Endothelial cell of umbilical vein (primary cell): ENCODE data around the gene FAM98B. TPM values are rescaled to one million over a fixed set of nuclear protein-coding genes. Genes with fewer than 3 reads are reported as not detected.

Experiments used
- BruUV-seq: library from RNA; stranded (reverse); fragments of 400-500 nt; replicated peaks from 2 replicates; lab custom pipeline; 2021; lab: Mats Ljungman, UMichigan
- CTCF ChIA-PET: fragments of 300-600, 350-600 bp; sonication (Branson Sonifier 250); formaldehyde crosslinking; loops from one replicate; lab custom pipeline; 2021; ENCODE audit warnings: antibody characterized with exemption, inconsistent platforms; lab: Charles Lee
- POLR2A ChIA-PET: fragments of 300-600, 350-600 bp; sonication (Branson Sonifier 250); formaldehyde crosslinking; loops from one replicate; lab custom pipeline; 2021; ENCODE audit warnings: antibody characterized with exemption, inconsistent platforms; lab: Charles Lee
- DNase-seq: peaks from one replicate; pipeline ENCODE4 v3.0.0-alpha.2; 2011; ENCODE audit warnings: low read depth, low spot score
- FAIRE-seq: peaks from 2 replicates; lab custom pipeline; 2011; peaks lifted over from hg19 to GRCh38; lab: Jason Lieb, UNC
- H2AFZ ChIP-seq: 2 replicates; pipeline ENCODE4 v1.6.0; 2012; ENCODE audit warnings: low read depth, low read length, control low read depth, inconsistent platforms
- H3K27ac ChIP-seq: 2 replicates; pipeline ENCODE4 v1.5.1; 2011; ENCODE audit warnings: low read depth, mild to moderate bottlenecking, control low read depth, low read length, moderate library complexity; ENCODE audit not compliant: insufficient read depth
- H3K27me3 ChIP-seq, 2 experiments: 2 replicates each; pipeline versions ENCODE4 v1.6.0 to v1.6.1; 2011; ENCODE audit warnings: low read length in 2 of 2, mixed read lengths in 1 of 2; ENCODE audit not compliant: control insufficient read depth in 2 of 2, insufficient read depth in 2 of 2
- H3K36me3 ChIP-seq, 2 experiments: 2 replicates in 1 of 2; 3 replicates in 1 of 2; pipeline ENCODE4 v1.5.1; 2011; ENCODE audit warnings: low read length in 2 of 2, mild to moderate bottlenecking in 1 of 2, moderate library complexity in 1 of 2; ENCODE audit not compliant: control insufficient read depth in 2 of 2, insufficient read depth in 2 of 2; ENCODE audit errors: extremely low read depth in 1 of 2
- H3K4me1 ChIP-seq: 3 replicates; pipeline ENCODE4 v1.5.1; 2011; ENCODE audit warnings: mild to moderate bottlenecking, low read length; ENCODE audit not compliant: control insufficient read depth, insufficient read depth; ENCODE audit errors: extremely low read depth
- H3K4me2 ChIP-seq: 2 replicates; pipeline ENCODE4 v1.6.1; 2011; ENCODE audit warnings: low read length, control low read depth, mixed read lengths; ENCODE audit not compliant: insufficient read depth
- H3K4me3 ChIP-seq, 3 experiments: fragments of 200-600 bp in 1 of 3; sonication (generic), shearing (Covaris generic) in 1 of 3; replicated peaks in 1 of 3; 2 replicates each; pipeline ENCODE4 v1.5.1; 2011 to 2016; ENCODE audit warnings: control low read depth in 3 of 3, low read length in 3 of 3, mild to moderate bottlenecking in 2 of 3, inconsistent platforms in 1 of 3, low read depth in 1 of 3, moderate library complexity in 1 of 3; ENCODE audit not compliant: insufficient read depth in 1 of 3
- H3K79me2 ChIP-seq: 2 replicates; pipeline ENCODE4 v1.6.0; 2012; ENCODE audit warnings: low read length, inconsistent platforms; ENCODE audit not compliant: control insufficient read depth, insufficient read depth
- H3K9ac ChIP-seq: replicated peaks from 2 replicates; pipeline ENCODE3; 2011; ENCODE audit warnings: low read length, control low read depth; ENCODE audit not compliant: insufficient read depth; ENCODE audit errors: extremely low read depth
- H3K9me1 ChIP-seq: replicated peaks from 3 replicates; pipeline ENCODE4 v1.6.0; 2011; ENCODE audit warnings: mild to moderate bottlenecking, low read length; ENCODE audit not compliant: control insufficient read depth, insufficient read depth; ENCODE audit errors: extremely low read depth
- H3K9me3 ChIP-seq: replicated peaks from 2 replicates; pipeline ENCODE4 v1.5.1; 2012; ENCODE audit warnings: low read length, inconsistent platforms; ENCODE audit not compliant: control insufficient read depth, insufficient read depth
- H4K20me1 ChIP-seq: replicated peaks from 2 replicates; pipeline ENCODE3; 2011; ENCODE audit warnings: mild to moderate bottlenecking, low read length; ENCODE audit not compliant: control insufficient read depth, insufficient read depth; ENCODE audit errors: extremely low read depth
- EZH2 ChIP-seq: IDR thresholded peaks from 2 replicates; pipeline ENCODE4 v1.6.1; 2012; ENCODE audit warnings: borderline replicate concordance, low read depth, mild to moderate bottlenecking, moderate library complexity, low read length, inconsistent platforms; ENCODE audit not compliant: severe bottlenecking
- FOS ChIP-seq: IDR thresholded peaks from 2 replicates; pipeline ENCODE4 v1.6.1; 2011; ENCODE audit warnings: mild to moderate bottlenecking, low read length, moderate library complexity, borderline replicate concordance; ENCODE audit not compliant: insufficient read depth
- GATA2 ChIP-seq: IDR thresholded peaks from 2 replicates; pipeline ENCODE4 v1.7.0; 2011; ENCODE audit warnings: low read depth, mild to moderate bottlenecking, moderate library complexity, mixed read lengths, low read length; ENCODE audit not compliant: insufficient read length, insufficient read depth
- JUN ChIP-seq: IDR thresholded peaks from 2 replicates; pipeline ENCODE4 v1.6.1; 2011; ENCODE audit warnings: borderline replicate concordance, low read depth; ENCODE audit not compliant: insufficient read length, insufficient read depth
- MYC ChIP-seq: IDR thresholded peaks from one replicate; pipeline ENCODE4 v1.6.1; 2011; ENCODE audit warnings: mild to moderate bottlenecking, low read depth, low read length
- POLR2A ChIP-seq: IDR thresholded peaks from 2 replicates; pipeline ENCODE4 v1.6.1; 2012; ENCODE audit warnings: low read depth, mild to moderate bottlenecking, control low read depth, low read length
- POLR2AphosphoS5 ChIP-seq: IDR thresholded peaks from 2 replicates; pipeline ENCODE4 v1.6.1; 2012; ENCODE audit warnings: low read depth, mild to moderate bottlenecking, control low read depth, low read length, moderate library complexity; ENCODE audit not compliant: insufficient read depth
- dilution Hi-C: fragments of 300-500 bp; cut with MboI; formaldehyde crosslinking; loops from one replicate; pipeline ENCODE4 v1.15.0; 2019; ENCODE audit warnings: low sequenced_read_pairs; ENCODE audit not compliant: extremely low pct_ligation_motif_present
- intact Hi-C: fragments of 100-400 bp; cut with micrococcal nuclease; formaldehyde crosslinking; loops from one replicate; pipeline ENCODE4 v1.10.0; 2022
- polyA plus RNA-seq, 4 experiments: library from polyadenylated mRNA; depleted of rRNA in 3 of 4; stranded (reverse) in 3 of 4; unstranded in 1 of 4; fragments of >200 nt; gene quantifications; 2 replicates each; pipeline versions ENCODE4 v1.2.1 to v1.2.3, GENCODE V29; 2011 to 2012; ENCODE audit warnings: missing spikeins in 1 of 4
- total RNA-seq: library from RNA; stranded (reverse); gene quantifications from 2 replicates; pipeline ENCODE4 v1.2.3, GENCODE V29; 2021
- TF ChIP-seq, protein P1 (sequence below): IDR thresholded peaks from 2 replicates; pipeline ENCODE4 v1.6.1; 2011; ENCODE audit not compliant: insufficient read depth, insufficient read length
- TF ChIP-seq, protein P2 (sequence below), 2 donors: IDR thresholded peaks; 1 replicate in 1 of 2; 2 replicates in 1 of 2; pipeline ENCODE4 v1.5.1; 2011; ENCODE audit warnings: low read length in 2 of 2, mild to moderate bottlenecking in 2 of 2, moderate library complexity in 2 of 2, control low read depth in 1 of 2, inconsistent platforms in 1 of 2, low read depth in 1 of 2; ENCODE audit not compliant: insufficient read depth in 1 of 2; ENCODE audit errors: extremely low read depth in 1 of 2

FAM98B gene
- total and polyA plus RNA-seq, 2 donors (not counting 3 experiments of a cell fraction or from before 2014, with no cell fraction given) = 4.2 to 22.3 TPM

DNA sequence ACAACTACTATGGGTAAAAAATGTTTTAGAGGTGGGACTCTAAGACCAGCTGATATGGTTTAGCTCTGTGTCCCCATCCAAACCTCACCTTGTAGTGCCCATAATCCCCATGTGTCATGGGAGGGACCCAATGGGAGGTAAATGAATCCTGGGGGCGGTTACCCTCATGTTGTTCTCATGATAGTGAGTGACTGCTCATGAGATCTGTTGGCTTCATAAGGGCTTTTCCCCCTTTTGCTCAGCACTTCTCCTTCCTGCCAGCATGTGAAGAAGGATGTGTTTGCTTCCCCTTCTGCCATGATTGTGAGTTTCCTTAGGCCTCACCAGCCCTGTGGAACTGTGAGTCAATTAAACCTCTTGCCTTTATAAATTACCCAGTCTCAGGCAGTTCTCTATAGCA lies 45.7 kb downstream of the FAM98B start:
- intact Hi-C loops (no loop called here), dilution Hi-C loops (no loop called here)
- Histone ChIP-seq H3K4me2 (no peak overlapping the region), H3K27ac (no peak overlapping the region), H3K9me3 (no peaks in the 10 kb centered on the region), H3K4me3 (no peak overlapping the region), H3K9ac (no peak overlapping the region), H3K79me2 (no peaks in the 10 kb centered on the region), H3K9me1 (no peaks in the 10 kb centered on the region), H3K4me1 (no peaks in the 10 kb centered on the region), H3K27me3 (no peaks in the 10 kb centered on the region), H3K36me3 (no peaks in the 10 kb centered on the region), H2AFZ (no peak overlapping the region), H4K20me1 (no peaks in the 10 kb centered on the region)
- no TSS peak for BruUV-seq
- ChIA-PET CTCF (interaction anchor here (1.9 kb wide), 1 partner anchor 9 kb away, joined by 5 read pairs; no protein-coding TSS in a partner anchor), POLR2A (no interaction called here)
- DNase-seq (no peak), FAIRE-seq (no peak)
- TF ChIP-seq, protein P1, sequence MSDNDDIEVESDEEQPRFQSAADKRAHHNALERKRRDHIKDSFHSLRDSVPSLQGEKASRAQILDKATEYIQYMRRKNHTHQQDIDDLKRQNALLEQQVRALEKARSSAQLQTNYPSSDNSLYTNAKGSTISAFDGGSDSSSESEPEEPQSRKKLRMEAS = no peak
- no peak for TF ChIP-seq POLR2AphosphoS5
- no peak for TF ChIP-seq FOS
- TF ChIP-seq MYC = no peak
- TF ChIP-seq EZH2 = no peak
- TF ChIP-seq POLR2A = no peak
- TF ChIP-seq GATA2 = no peak
- TF ChIP-seq, protein P2, sequence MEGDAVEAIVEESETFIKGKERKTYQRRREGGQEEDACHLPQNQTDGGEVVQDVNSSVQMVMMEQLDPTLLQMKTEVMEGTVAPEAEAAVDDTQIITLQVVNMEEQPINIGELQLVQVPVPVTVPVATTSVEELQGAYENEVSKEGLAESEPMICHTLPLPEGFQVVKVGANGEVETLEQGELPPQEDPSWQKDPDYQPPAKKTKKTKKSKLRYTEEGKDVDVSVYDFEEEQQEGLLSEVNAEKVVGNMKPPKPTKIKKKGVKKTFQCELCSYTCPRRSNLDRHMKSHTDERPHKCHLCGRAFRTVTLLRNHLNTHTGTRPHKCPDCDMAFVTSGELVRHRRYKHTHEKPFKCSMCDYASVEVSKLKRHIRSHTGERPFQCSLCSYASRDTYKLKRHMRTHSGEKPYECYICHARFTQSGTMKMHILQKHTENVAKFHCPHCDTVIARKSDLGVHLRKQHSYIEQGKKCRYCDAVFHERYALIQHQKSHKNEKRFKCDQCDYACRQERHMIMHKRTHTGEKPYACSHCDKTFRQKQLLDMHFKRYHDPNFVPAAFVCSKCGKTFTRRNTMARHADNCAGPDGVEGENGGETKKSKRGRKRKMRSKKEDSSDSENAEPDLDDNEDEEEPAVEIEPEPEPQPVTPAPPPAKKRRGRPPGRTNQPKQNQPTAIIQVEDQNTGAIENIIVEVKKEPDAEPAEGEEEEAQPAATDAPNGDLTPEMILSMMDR (IDR thresholded peaks at IDR 0.05; ENCODE audit: extremely low read depth in 1 of 2, insufficient read depth in 1 of 2, low read depth in 1 of 2, low read length in 2 of 2) = no peak
- TF ChIP-seq JUN = no peak
